DMS153 (cell line): ENCODE data around the gene RAB22A.
"Not testable (repeated sequence)": the region's sequence is repeated elsewhere in the genome, so short reads cannot be mapped to it uniquely, and the experiment has no call there.

Source experiments
- DNase-seq: peaks from one replicate; lab custom pipeline; 2025; lab: John Stamatoyannopoulos, UW

Gene RAB22A

GRCh38 chr20:58344741-58345140, 35.2 kb downstream of the RAB22A start:
- no peak for DNase-seq

- no peak for DNase-seq
These were observed 40.1 kb downstream of the RAB22A start for GRCh38 chr20:58349570-58349969.

- no peak for DNase-seq
These were observed 43.0 kb downstream of the RAB22A start for GRCh38 chr20:58352468-58352867.

GRCh38 chr20:58359441-58359840, 49.9 kb downstream of the RAB22A start:
- no peak for DNase-seq

- no peak for DNase-seq
These were observed 51.4 kb downstream of the RAB22A start for GRCh38 chr20:58360936-58361335.

- no peak for DNase-seq
These were observed 52.1 kb downstream of the RAB22A start for GRCh38 chr20:58361481-58362205.

- no peak for DNase-seq
These were observed 52.6 kb downstream of the RAB22A start for GRCh38 chr20:58362206-58362516.

- no peak for DNase-seq
These were observed 53.5 kb downstream of the RAB22A start for GRCh38 chr20:58362970-58363369.

- DNase-seq, result no peak
These were observed 57.4 kb downstream of the RAB22A start for GRCh38 chr20:58366866-58367265.

GRCh38 chr20:58372806-58373205, 63.3 kb downstream of the RAB22A start:
- DNase-seq, result no peak

GRCh38 chr20:58373296-58373695, 63.8 kb downstream of the RAB22A start:
- DNase-seq, result not testable (repeated sequence)

GRCh38 chr20:58374027-58374850, 64.7 kb downstream of the RAB22A start:
- DNase-seq, result no peak

- no peak for DNase-seq
These were observed 65.6 kb downstream of the RAB22A start for GRCh38 chr20:58374906-58375758.

- no peak for DNase-seq
These were observed 66.3 kb downstream of the RAB22A start for GRCh38 chr20:58375759-58376352.

GRCh38 chr20:58377017-58377416, 67.5 kb downstream of the RAB22A start:
- DNase-seq, result no peak

- no peak for DNase-seq
These were observed 68.4 kb downstream of the RAB22A start for GRCh38 chr20:58377766-58378401.

- DNase-seq, result no peak
These were observed 69.2 kb downstream of the RAB22A start for GRCh38 chr20:58378704-58379103.

- DNase-seq, result no peak
These were observed 72.1 kb downstream of the RAB22A start for GRCh38 chr20:58381627-58382026.

GRCh38 chr20:58382096-58382495, 72.6 kb downstream of the RAB22A start:
- no peak for DNase-seq

GRCh38 chr20:58384821-58385220, 75.3 kb downstream of the RAB22A start:
- no peak for DNase-seq

- DNase-seq, result no peak
These were observed 78.6 kb downstream of the RAB22A start for GRCh38 chr20:58388028-58388601.
